ENCODE data around the gene NAGLU. TPM values are rescaled to one million over a fixed set of nuclear protein-coding genes. Genes with fewer than 3 reads are reported as not detected.

The NAGLU gene
- total and polyA plus RNA-seq, 2 of the 13 experiments (the other 11 are each of a cell fraction or from before 2014, with no cell fraction given) = 28.2 to 40.1 TPM

DNA sequence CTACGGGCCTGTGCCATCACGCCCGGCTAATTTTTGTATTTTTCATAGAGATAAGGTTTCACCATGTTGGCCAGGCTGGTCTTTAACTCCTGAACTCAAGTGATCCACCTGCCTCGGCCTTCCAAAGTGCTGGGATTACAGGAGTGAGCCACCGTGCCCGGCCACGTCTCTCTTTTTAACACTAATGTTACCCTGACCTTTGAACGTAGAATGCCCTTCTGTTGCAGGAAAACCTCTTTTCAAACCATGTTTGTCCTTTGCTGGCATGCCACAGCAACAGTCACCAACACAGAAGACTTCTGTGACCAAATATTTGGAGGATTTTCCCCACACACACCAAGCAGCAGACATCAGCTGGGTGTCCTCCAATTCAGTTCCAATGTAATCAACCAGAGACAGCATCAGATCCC is 8.8 kb downstream of the NAGLU start (continued):
- no peak for TF ChIP-seq ZNF572 (CRISPR knock-in tag; IDR thresholded peaks at IDR 0.05)
- TF ChIP-seq ZNF674 (CRISPR knock-in tag; IDR thresholded peaks at IDR 0.05; ENCODE audit: low read depth) = no peak
- TF ChIP-seq ISL2 (CRISPR knock-in tag; IDR thresholded peaks at IDR 0.05) = peak; percentile 50; the same call in 1 of the 2 replicates
- TF ChIP-seq, protein P1, sequence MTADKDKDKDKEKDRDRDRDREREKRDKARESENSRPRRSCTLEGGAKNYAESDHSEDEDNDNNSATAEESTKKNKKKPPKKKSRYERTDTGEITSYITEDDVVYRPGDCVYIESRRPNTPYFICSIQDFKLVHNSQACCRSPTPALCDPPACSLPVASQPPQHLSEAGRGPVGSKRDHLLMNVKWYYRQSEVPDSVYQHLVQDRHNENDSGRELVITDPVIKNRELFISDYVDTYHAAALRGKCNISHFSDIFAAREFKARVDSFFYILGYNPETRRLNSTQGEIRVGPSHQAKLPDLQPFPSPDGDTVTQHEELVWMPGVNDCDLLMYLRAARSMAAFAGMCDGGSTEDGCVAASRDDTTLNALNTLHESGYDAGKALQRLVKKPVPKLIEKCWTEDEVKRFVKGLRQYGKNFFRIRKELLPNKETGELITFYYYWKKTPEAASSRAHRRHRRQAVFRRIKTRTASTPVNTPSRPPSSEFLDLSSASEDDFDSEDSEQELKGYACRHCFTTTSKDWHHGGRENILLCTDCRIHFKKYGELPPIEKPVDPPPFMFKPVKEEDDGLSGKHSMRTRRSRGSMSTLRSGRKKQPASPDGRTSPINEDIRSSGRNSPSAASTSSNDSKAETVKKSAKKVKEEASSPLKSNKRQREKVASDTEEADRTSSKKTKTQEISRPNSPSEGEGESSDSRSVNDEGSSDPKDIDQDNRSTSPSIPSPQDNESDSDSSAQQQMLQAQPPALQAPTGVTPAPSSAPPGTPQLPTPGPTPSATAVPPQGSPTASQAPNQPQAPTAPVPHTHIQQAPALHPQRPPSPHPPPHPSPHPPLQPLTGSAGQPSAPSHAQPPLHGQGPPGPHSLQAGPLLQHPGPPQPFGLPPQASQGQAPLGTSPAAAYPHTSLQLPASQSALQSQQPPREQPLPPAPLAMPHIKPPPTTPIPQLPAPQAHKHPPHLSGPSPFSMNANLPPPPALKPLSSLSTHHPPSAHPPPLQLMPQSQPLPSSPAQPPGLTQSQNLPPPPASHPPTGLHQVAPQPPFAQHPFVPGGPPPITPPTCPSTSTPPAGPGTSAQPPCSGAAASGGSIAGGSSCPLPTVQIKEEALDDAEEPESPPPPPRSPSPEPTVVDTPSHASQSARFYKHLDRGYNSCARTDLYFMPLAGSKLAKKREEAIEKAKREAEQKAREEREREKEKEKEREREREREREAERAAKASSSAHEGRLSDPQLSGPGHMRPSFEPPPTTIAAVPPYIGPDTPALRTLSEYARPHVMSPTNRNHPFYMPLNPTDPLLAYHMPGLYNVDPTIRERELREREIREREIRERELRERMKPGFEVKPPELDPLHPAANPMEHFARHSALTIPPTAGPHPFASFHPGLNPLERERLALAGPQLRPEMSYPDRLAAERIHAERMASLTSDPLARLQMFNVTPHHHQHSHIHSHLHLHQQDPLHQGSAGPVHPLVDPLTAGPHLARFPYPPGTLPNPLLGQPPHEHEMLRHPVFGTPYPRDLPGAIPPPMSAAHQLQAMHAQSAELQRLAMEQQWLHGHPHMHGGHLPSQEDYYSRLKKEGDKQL (CRISPR knock-in tag; IDR thresholded peaks at IDR 0.05; ENCODE audit: low read depth) = no peak
- no peak for TF ChIP-seq RFX3 (CRISPR knock-in tag; IDR thresholded peaks at IDR 0.05)
- TF ChIP-seq ZBTB20 (CRISPR knock-in tag; IDR thresholded peaks at IDR 0.05; ENCODE audit: borderline replicate concordance, low read depth) = no peak
- TF ChIP-seq ZNF430 (CRISPR knock-in tag; IDR thresholded peaks at IDR 0.05) = no peak
- TF ChIP-seq NFYC (CRISPR knock-in tag; IDR thresholded peaks at IDR 0.05) = no peak
- TF ChIP-seq ZNF589 (CRISPR knock-in tag; conservative IDR thresholded peaks at IDR 0.05) = no peak
- TF ChIP-seq, protein P2, sequence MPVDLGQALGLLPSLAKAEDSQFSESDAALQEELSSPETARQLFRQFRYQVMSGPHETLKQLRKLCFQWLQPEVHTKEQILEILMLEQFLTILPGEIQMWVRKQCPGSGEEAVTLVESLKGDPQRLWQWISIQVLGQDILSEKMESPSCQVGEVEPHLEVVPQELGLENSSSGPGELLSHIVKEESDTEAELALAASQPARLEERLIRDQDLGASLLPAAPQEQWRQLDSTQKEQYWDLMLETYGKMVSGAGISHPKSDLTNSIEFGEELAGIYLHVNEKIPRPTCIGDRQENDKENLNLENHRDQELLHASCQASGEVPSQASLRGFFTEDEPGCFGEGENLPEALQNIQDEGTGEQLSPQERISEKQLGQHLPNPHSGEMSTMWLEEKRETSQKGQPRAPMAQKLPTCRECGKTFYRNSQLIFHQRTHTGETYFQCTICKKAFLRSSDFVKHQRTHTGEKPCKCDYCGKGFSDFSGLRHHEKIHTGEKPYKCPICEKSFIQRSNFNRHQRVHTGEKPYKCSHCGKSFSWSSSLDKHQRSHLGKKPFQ (CRISPR knock-in tag; IDR thresholded peaks at IDR 0.05; ENCODE audit: insufficient replicate concordance) = no peak
- no peak for TF ChIP-seq ZNF615 (CRISPR knock-in tag; IDR thresholded peaks at IDR 0.05; ENCODE audit: borderline replicate concordance)
- TF ChIP-seq, protein P3, sequence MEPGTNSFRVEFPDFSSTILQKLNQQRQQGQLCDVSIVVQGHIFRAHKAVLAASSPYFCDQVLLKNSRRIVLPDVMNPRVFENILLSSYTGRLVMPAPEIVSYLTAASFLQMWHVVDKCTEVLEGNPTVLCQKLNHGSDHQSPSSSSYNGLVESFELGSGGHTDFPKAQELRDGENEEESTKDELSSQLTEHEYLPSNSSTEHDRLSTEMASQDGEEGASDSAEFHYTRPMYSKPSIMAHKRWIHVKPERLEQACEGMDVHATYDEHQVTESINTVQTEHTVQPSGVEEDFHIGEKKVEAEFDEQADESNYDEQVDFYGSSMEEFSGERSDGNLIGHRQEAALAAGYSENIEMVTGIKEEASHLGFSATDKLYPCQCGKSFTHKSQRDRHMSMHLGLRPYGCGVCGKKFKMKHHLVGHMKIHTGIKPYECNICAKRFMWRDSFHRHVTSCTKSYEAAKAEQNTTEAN (CRISPR knock-in tag; conservative IDR thresholded peaks at IDR 0.05) = peak; percentile 52; the same call in 1 of the 2 replicates
- peak; percentile 59 for TF ChIP-seq ELF3 (CRISPR knock-in tag; IDR thresholded peaks at IDR 0.05)
- TF ChIP-seq, protein P4, sequence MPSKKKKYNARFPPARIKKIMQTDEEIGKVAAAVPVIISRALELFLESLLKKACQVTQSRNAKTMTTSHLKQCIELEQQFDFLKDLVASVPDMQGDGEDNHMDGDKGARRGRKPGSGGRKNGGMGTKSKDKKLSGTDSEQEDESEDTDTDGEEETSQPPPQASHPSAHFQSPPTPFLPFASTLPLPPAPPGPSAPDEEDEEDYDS (CRISPR knock-in tag; IDR thresholded peaks at IDR 0.05) = 0 out of 2 replicates have a peak, but pooled peaks have one; percentile 22
- no peak for TF ChIP-seq REL (CRISPR knock-in tag; conservative IDR thresholded peaks at IDR 0.05)
- TF ChIP-seq TEAD2 (CRISPR knock-in tag; IDR thresholded peaks at IDR 0.05) = no peak
- TF ChIP-seq, protein P5, sequence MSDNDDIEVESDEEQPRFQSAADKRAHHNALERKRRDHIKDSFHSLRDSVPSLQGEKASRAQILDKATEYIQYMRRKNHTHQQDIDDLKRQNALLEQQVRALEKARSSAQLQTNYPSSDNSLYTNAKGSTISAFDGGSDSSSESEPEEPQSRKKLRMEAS (IDR thresholded peaks at IDR 0.05) = peak; percentile 34; the same call in 1 of the 2 replicates
- no peak for TF ChIP-seq ZNF234 (CRISPR knock-in tag; conservative IDR thresholded peaks at IDR 0.05)
- 0 out of 2 replicates have a peak, but pooled peaks have one; percentile 41 for TF ChIP-seq CCDC6 (CRISPR knock-in tag; IDR thresholded peaks at IDR 0.05)
- TF ChIP-seq PAX8 (CRISPR knock-in tag; IDR thresholded peaks at IDR 0.05; ENCODE audit: borderline replicate concordance) = no peak
- TF ChIP-seq, protein P6, sequence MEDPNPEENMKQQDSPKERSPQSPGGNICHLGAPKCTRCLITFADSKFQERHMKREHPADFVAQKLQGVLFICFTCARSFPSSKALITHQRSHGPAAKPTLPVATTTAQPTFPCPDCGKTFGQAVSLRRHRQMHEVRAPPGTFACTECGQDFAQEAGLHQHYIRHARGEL (CRISPR knock-in tag; IDR thresholded peaks at IDR 0.05) = no peak
- TF ChIP-seq SOX6 (IDR thresholded peaks at IDR 0.05) = no peak
- TF ChIP-seq SOX6 (CRISPR knock-in tag; IDR thresholded peaks at IDR 0.05) = no peak; the same call in 1 of the 2 replicates

All from HepG2 (cell line).